Panc1 (cell line): ENCODE measurements around the gene PSMD12.
"Not testable (repeated sequence)": the region's sequence is repeated elsewhere in the genome, so short reads cannot be mapped to it uniquely, and the experiment has no call there.

Source experiments
- CTCF ChIP-seq: fragments of 450-650 bp; IDR thresholded peaks from 2 replicates; pipeline ENCODE4 v1.5.1; 2017; ENCODE audit warnings: mild to moderate bottlenecking
- POLR2AphosphoS5 ChIP-seq: IDR thresholded peaks from 2 replicates; pipeline ENCODE4 v1.6.1; 2012; ENCODE audit warnings: mild to moderate bottlenecking, low read depth, low read length, moderate library complexity
- REST ChIP-seq, 2 experiments: IDR thresholded peaks; 2 replicates each; pipeline ENCODE4 v1.6.1; 2011 to 2012; ENCODE audit warnings: low read depth in 2 of 2, control low read depth in 1 of 2, low read length in 1 of 2, mild to moderate bottlenecking in 1 of 2, moderate library complexity in 1 of 2; ENCODE audit not compliant: insufficient read depth in 1 of 2
- SIN3A ChIP-seq: IDR thresholded peaks from 2 replicates; pipeline ENCODE4 v1.6.1; 2012; ENCODE audit warnings: low read depth, mild to moderate bottlenecking, low read length, moderate library complexity, borderline replicate concordance; ENCODE audit not compliant: insufficient read depth

GRCh38 chr17:67305446-67306235, 60.7 kb downstream of the PSMD12 start:
- TF ChIP-seq CTCF; SIN3A; REST (IDR thresholded peaks at IDR 0.05; ENCODE audit: insufficient read depth in 1 of 2, low read depth in 2 of 2, low read length in 1 of 2); POLR2AphosphoS5: not testable (repeated sequence)
